NCI-H526 treated with DMSO at 0.1 percent for 48 hours (cell line): Measurements from ENCODE around the gene PROX1.
A peak's percentile ranks its signal among the peaks of the same experiment; 100 is the strongest.

Source experiments
- DNase-seq: peaks from one replicate; lab custom pipeline; 2025; lab: John Stamatoyannopoulos, UW

PROX1 gene

DNA sequence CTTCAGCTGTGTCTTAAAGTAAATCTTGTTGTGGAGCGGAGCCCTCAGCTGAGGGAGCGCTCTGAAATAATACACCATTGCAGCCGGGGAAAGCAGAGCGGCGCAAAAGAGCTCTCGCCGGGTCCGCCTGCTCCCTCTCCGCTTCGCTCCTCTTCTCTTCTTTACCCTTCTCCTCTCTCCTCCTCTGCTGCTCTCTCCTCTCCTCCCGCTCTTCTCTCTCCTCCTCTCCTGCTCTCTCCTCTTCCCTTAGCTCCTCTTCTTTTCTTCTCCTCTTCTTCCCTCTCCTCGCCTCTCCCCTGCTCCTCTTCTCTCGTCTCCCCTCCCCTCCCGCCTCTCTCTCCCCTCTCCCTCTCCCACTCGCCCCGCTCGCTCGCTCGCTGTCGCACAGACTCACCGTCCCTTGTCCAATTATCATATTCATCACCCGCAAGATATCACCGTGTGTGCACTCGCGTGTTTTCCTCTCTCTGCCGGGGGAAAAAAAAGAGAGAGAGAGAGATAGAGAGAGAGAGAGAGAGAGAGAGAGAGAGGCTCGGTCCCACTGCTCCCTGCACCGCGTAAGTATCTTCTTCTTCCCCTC is at the start of gene PROX1:
Gene PROX1, plus strand, starts transcription at position 47 of the 580 bp plus-strand sequence. CDS start 8,563 bp downstream, outside the sequence.
- DNase-seq = peak; percentile 71

- no peak for DNase-seq
Measured at GRCh38 chr1:213938776-213939175, 49.0 kb upstream of the PROX1 start.

DNA sequence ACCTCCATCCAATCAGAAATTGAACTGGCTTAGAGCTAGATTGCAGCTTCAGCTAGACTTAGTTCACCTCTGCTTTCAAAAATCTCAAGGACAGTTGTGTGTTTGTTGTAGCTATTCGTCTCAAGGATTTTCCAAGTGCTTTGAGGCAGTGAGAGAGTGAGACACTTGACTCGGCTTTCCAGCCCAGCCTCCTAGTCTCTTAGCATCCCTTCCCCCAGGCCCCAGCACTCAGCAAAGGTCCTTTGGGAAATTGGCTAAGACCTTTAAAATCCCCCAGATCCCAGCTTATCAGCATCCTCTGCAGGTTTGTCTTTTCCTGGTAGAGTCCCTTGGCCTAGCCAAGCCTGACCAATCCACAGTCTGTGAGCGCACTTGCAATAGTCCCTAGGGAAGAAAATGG is 47.9 kb upstream of the PROX1 start:
- no peak for DNase-seq

DNA sequence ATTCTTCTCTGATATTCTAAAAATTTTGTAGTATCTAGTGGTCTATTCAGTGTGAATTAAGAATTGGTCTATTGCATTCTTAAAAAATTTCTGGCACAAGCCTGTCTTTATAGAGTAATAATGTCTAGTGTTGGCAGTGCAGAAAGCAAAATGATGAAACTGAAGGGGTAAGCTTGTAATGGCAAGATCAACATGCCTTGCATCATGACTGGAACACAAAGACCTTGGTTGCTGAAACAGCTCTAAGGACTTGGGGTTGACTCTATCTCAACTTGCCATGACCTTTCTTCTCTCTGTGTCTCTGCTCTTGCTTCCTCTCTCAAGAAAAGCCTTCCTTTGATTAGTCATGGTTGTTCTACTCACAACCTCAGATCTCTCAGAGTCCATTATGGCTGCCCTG is 46.8 kb upstream of the PROX1 start:
- no peak for DNase-seq

DNA sequence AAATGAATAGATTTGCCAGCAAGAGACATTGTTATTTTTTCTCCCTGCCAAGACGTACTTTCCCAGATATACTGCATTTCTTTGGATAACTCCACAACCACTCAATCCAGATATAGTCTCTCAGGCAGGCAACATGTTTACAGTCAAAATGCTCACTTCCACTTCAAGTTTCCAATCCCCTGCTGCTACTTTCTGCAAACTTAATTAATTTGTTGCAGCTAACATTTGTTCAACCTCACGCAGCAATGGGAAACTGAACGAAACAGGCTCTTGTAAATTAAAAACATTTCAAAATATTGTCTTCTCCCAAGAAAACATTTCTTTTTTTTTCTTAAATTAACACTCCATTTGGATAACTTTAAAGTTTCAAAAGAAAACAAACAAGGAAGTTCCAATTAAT is 45.7 kb upstream of the PROX1 start:
- no peak for DNase-seq

DNA sequence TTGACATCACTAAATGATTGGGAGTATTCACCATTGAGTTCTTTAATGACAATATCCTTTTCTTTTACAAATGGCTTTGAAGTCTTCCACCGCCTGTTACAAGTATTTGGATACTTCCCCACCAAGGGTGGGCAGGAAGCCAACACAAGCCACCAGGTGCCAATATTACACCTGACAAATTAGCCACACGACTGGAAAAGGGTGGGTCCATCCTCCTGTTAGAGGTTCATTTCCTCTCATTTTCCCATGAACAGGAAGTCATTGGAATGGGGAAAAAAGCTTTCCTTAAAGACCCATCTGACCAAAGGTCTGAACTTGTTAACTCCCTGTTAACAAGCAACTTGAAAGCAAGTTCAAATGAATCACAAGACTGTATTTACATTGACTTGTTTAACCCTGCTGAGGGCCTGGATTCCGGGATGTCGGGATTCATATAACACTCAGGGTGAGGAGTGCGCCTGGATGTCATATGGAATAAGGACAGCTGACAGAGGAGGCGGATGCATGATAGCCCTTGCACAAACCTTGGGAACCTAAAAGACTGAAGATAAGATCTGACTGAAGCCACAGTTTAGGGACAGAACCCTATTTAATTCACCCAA is 40.5 kb upstream of the PROX1 start:
- DNase-seq = no peak

- DNase-seq = no peak
Measured at GRCh38 chr1:213951876-213952275, 35.9 kb upstream of the PROX1 start.

DNA sequence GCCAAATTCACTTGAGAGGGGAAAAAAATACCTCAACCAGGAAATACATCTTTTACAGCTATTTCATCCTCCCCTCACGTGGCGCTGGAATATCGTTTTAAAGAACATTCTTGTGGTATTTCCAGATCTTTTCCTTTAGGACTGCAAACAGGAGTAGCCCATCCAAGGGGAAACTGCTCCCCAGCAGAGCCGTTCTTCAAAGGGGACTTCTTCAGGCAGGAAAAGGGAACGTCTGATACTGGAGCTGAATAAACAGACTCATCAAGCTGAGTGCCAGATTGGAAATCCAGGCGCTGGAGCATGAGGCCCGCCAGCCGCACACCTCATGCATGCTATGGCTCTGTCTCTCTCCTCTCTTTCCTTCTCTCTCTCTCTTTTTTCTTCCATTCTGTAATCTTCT is 34.0 kb upstream of the PROX1 start:
- no peak for DNase-seq

DNA sequence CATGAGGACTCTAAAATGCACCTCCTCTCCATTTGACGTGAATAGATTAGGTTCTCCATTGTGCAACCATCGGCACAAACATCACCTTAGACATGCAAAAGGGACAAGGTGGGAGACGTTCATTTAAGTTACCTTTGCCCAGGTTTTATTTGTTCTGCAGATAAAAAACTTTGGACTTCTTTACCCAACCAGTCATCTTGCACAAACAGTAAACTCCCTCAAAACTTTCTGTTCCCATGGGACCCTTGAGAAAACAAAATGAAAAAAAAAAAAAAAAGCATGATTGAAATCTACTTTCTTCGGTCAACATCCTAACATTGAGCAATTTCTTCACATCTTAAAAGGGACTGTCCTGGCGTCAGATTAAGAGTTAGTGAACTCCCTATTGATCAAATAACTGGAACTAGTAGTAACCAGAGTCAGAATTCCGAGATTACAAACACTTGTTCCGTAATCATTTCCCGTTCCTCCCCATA is 31.4 kb upstream of the PROX1 start:
- no peak for DNase-seq

- DNase-seq = no peak
Measured at GRCh38 chr1:213958346-213958745, 29.4 kb upstream of the PROX1 start.

DNA sequence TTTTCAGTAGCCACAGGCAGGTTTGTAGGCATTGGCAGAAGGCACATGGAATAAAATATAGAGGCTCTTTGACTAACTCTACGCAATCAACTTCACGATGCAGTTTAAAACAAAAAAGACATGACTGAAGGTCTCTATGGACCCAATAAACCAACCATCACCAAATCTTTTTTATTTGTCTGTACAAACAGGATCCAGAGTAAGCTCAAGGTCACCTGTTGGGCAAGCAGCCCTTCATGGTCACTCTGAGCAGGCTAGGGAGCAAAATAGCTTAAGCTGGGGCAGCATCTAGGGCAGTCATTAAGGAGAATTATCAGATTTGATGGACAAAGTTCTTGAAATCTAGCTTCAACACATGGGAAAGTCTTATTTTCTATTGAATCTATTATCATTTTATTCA is 26.8 kb upstream of the PROX1 start:
- no peak for DNase-seq

DNA sequence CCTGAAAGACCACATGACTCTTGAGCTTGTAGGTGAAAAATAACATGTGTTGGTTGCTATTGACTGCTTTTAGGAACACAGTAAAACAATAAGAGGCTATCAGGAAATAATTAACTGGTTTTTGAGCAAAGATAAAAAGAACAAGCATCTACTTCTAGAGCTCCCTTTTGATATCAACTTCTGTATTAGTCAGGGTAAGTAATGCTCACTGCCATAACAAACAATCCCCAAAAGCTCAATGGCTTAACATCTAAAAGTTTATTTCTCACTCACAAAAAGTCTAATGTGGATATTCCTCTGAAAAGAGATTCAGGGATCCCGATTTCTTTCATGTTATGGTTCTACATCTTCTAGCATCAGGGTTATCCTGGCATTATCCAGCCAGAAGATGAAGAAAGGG is 25.3 kb upstream of the PROX1 start:
- no peak for DNase-seq

GRCh38 chr1:213966122-213966521 is 21.7 kb upstream of the PROX1 start:
- DNase-seq = peak; percentile 36

DNA sequence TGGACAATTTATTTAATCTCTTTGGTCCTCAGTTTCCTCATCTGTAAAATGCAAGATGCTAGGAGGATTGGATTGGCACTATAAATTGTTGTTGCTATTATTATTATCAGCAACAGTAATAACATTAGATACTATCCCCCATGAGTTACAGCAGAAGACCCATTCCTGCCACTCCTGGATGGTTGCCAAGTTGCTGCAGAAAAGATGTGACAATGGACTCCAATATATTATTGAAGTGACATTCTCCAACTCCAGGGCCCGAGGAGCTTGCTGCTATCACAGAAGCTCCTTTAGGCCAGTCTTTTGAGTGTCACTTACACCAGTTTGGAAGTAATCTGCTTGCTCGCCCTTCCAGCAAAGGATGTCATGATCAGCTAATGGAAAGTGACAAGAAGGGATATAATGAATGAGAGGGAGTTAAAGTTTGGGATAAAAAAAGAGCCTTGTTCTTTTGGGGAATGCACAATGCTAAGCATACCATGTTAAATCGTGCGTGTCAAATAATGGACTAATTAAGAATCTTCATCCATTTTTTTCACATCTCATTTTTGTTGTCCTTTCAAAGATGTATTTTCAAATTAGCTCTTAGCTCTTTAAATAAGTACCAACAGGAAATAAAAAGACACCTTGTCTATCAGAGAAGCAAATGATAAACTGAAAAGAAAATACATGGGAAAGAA is 19.5 kb upstream of the PROX1 start:
- DNase-seq = no peak

DNA sequence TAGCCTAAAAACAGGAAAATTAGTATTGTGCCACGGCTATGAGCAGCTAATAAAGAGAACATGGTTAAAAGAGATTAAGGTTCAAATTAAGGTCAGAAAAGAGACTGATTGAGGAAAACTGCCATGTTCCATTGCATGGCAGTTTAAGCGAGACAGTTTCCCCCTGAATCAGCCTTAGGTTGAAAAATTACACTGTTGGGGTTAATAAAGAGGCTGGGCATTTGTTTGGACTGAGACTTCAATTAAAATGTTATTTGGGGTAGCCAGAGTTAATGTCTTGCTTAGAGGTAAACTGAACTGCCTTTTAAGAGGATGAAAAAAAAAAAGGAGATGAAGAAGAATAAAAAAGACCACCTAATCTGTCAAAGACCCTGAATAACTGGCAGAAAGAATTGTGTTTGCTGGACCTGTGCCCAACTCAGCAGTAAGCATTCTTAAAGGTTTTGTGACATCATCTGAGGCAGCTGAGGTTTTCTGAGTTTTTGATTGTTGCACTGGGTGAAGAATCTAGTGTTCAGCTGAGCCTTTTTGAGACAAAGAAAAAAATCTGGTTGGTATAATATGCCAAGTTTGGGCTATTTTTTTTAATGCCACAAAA is 17.7 kb upstream of the PROX1 start:
- DNase-seq = no peak

DNA sequence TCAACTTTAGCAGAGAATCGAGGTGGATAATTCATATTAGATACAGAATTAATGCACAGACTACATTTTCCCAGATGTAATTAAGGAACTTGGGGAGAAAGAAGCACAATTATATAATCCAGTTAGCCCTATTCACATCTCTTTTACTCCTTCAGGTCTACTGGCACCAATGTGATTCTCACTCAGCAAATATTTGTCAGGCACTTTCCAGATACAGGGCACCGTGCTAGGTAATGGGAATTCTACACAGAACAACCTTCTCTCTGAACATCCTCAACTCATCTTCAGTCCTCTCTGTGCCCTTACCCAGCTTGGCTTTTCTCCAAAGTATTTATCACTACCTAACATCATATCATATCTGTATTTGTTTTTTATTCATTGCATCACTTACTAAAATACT is 15.6 kb upstream of the PROX1 start:
- no peak for DNase-seq

GRCh38 chr1:213973129-213973528 is 14.6 kb upstream of the PROX1 start:
- DNase-seq = no peak

- DNase-seq = no peak
Measured at GRCh38 chr1:213976665-213977485, 10.9 kb upstream of the PROX1 start.

GRCh38 chr1:213977486-213977842 is 10.3 kb upstream of the PROX1 start:
- no peak for DNase-seq

- DNase-seq = no peak
Measured at GRCh38 chr1:213977909-213978308, 9.9 kb upstream of the PROX1 start.

GRCh38 chr1:213979751-213980586 is 7.8 kb upstream of the PROX1 start:
- DNase-seq = no peak
